ENCODE measurements around the gene TGDS.
A peak's percentile ranks its signal among the peaks of the same experiment; 100 is the strongest.
"Not testable (repeated sequence)": the region's sequence is repeated elsewhere in the genome, so short reads cannot be mapped to it uniquely, and the experiment has no call there.

Gene TGDS

GRCh38 chr13:94552095-94552494 is 43.9 kb downstream of the TGDS start:
- DNase-seq (ENCODE audit: low read depth in 2 of 2) = no peak

GRCh38 chr13:94550062-94550738 is 45.8 kb downstream of the TGDS start:
- DNase-seq (ENCODE audit: low read depth in 2 of 2) = no peak

- peak; percentile 88 to 89 for DNase-seq (ENCODE audit: low read depth in 2 of 2)
These were observed 46.5 kb downstream of the TGDS start for GRCh38 chr13:94549232-94550061.

GRCh38 chr13:94548821-94549231 is 47.1 kb downstream of the TGDS start:
- DNase-seq (ENCODE audit: low read depth in 2 of 2) = peak; percentile 16 to 23

- DNase-seq (ENCODE audit: low read depth in 2 of 2) = no peak
These were observed 47.6 kb downstream of the TGDS start for GRCh38 chr13:94548382-94548781.

GRCh38 chr13:94546061-94546839 is 49.7 kb downstream of the TGDS start:
- no peak for DNase-seq (ENCODE audit: low read depth in 2 of 2)

- no peak for DNase-seq (ENCODE audit: low read depth in 2 of 2)
These were observed 51.0 kb downstream of the TGDS start for GRCh38 chr13:94544922-94545321.

- no peak for DNase-seq (ENCODE audit: low read depth in 2 of 2)
These were observed 53.0 kb downstream of the TGDS start for GRCh38 chr13:94542917-94543316.

- no peak for DNase-seq (ENCODE audit: low read depth in 2 of 2)
These were observed 58.0 kb downstream of the TGDS start for GRCh38 chr13:94537740-94538630.

- no peak for DNase-seq (ENCODE audit: low read depth in 2 of 2)
These were observed 60.2 kb downstream of the TGDS start for GRCh38 chr13:94535775-94536174.

- no peak for DNase-seq (ENCODE audit: low read depth in 2 of 2)
These were observed 60.7 kb downstream of the TGDS start for GRCh38 chr13:94535231-94535630.

GRCh38 chr13:94534166-94534565 is 61.8 kb downstream of the TGDS start:
- no peak for DNase-seq (ENCODE audit: low read depth in 2 of 2)

- not testable (repeated sequence) for DNase-seq (ENCODE audit: low read depth in 2 of 2)
These were observed 63.7 kb downstream of the TGDS start for GRCh38 chr13:94532278-94532677.

GRCh38 chr13:94526956-94527355 is 69.0 kb downstream of the TGDS start:
- DNase-seq (ENCODE audit: low read depth in 2 of 2) = not testable (repeated sequence)

GRCh38 chr13:94525781-94526180 is 70.2 kb downstream of the TGDS start:
- DNase-seq (ENCODE audit: low read depth in 2 of 2) = no peak

GRCh38 chr13:94524407-94524806 is 71.5 kb downstream of the TGDS start:
- DNase-seq (ENCODE audit: low read depth in 2 of 2) = no peak
